HL-60 (cell line): ENCODE results near the gene ANTXR1.

ENCODE experiments used
- DNase-seq, 2 experiments: peaks; one replicate each; pipeline ENCODE4 v3.0.0-alpha.2; 2010 to 2020; ENCODE audit warnings: low read depth in 1 of 2, low spot score in 1 of 2
- H3K27ac ChIP-seq: fragments of 250-450 bp; sonication (Bioruptor Pico); replicated peaks from 2 replicates; pipeline ENCODE4 v1.5.1; 2020; ENCODE audit warnings: mild to moderate bottlenecking, moderate library complexity
- H3K27me3 ChIP-seq: fragments of 250-450 bp; sonication (Bioruptor Pico); 2 replicates; pipeline ENCODE4 v1.5.1; 2021; ENCODE audit warnings: mild to moderate bottlenecking, moderate library complexity; ENCODE audit not compliant: insufficient read depth, poor library complexity, severe bottlenecking
- H3K4me3 ChIP-seq: replicated peaks from 2 replicates; pipeline ENCODE4 v1.5.1; 2011; ENCODE audit warnings: mild to moderate bottlenecking, control low read depth, low read length; ENCODE audit not compliant: insufficient read depth
- CTCF ChIP-seq: IDR thresholded peaks from one replicate; pipeline ENCODE4 v1.5.1; 2011; ENCODE audit warnings: low read length, control low read depth, inconsistent platforms; ENCODE audit not compliant: insufficient read depth
- GABPA ChIP-seq: IDR thresholded peaks from 2 replicates; pipeline ENCODE4 v1.6.1; 2012; ENCODE audit warnings: low read depth
- POLR2AphosphoS5 ChIP-seq: IDR thresholded peaks from 2 replicates; pipeline ENCODE4 v1.6.1; 2012; ENCODE audit warnings: low read depth
- REST ChIP-seq: IDR thresholded peaks from 2 replicates; pipeline ENCODE4 v1.6.1; 2012; ENCODE audit warnings: low read depth; ENCODE audit not compliant: insufficient replicate concordance
- SPI1 ChIP-seq: IDR thresholded peaks from 2 replicates; pipeline ENCODE4 v1.6.1; 2012; ENCODE audit warnings: low read depth, mild to moderate bottlenecking, borderline replicate concordance

The ANTXR1 gene

GRCh38 chr2:69133898-69134297 is 120.9 kb downstream of the ANTXR1 start:
- TF ChIP-seq CTCF, result no peak
- TF ChIP-seq REST, result no peak
- no peak for TF ChIP-seq GABPA
- TF ChIP-seq SPI1, result no peak
- no peak for TF ChIP-seq POLR2AphosphoS5
- no peak overlapping the region for H3K4me3 ChIP-seq
- DNase-seq, result no peak
- H3K27ac ChIP-seq, result no peak overlapping the region
- H3K27me3 ChIP-seq, result no peaks in the 10 kb centered on the region

- no peaks in the 10 kb centered on the region for H3K27me3 ChIP-seq
- no peak overlapping the region for H3K4me3 ChIP-seq
- no peak for DNase-seq
- TF ChIP-seq CTCF, result no peak
- no peak for TF ChIP-seq REST
- TF ChIP-seq GABPA, result no peak
- TF ChIP-seq POLR2AphosphoS5, result no peak
- no peak for TF ChIP-seq SPI1
- H3K27ac ChIP-seq, result no peak overlapping the region
These were observed 121.4 kb downstream of the ANTXR1 start for GRCh38 chr2:69134306-69134945.

GRCh38 chr2:69138247-69138772 is 125.3 kb downstream of the ANTXR1 start:
- H3K27me3 ChIP-seq, result no peaks in the 10 kb centered on the region
- H3K27ac ChIP-seq, result no peak overlapping the region
- H3K4me3 ChIP-seq, result no peak overlapping the region
- TF ChIP-seq GABPA, result no peak
- no peak for DNase-seq

GRCh38 chr2:69138793-69139459 is 125.9 kb downstream of the ANTXR1 start:
- Histone ChIP-seq H3K27me3 (no peaks in the 10 kb centered on the region), H3K4me3 (no peak overlapping the region), H3K27ac (no peak overlapping the region)
- DNase-seq, result no peak
- TF ChIP-seq POLR2AphosphoS5, result no peak
- no peak for TF ChIP-seq GABPA
- no peak for TF ChIP-seq REST
- TF ChIP-seq SPI1, result no peak
- no peak for TF ChIP-seq CTCF
